Neural progenitor cell (in vitro differentiated cells): ENCODE data around the gene ITLN1. TPM values are rescaled to one million over a fixed set of nuclear protein-coding genes. Genes with fewer than 3 reads are reported as not detected.
"Not testable (repeated sequence)": the region's sequence is repeated elsewhere in the genome, so short reads cannot be mapped to it uniquely, and the experiment has no call there.

Source experiments
- DNase-seq: peaks from one replicate; pipeline ENCODE4 v3.0.0-alpha.2; 2016; ENCODE audit warnings: low spot score
- H2AFZ ChIP-seq: fragments of 200-600 bp; sonication (generic); replicated peaks from 2 replicates; pipeline ENCODE4 v1.6.1; 2016; ENCODE audit warnings: antibody characterized with exemption
- H3F3A ChIP-seq: fragments of 200-600 bp; sonication (generic); 2 replicates; pipeline ENCODE4 v1.6.1; 2016; ENCODE audit warnings: antibody characterized with exemption, low read depth
- H3K27ac ChIP-seq: fragments of 200-600 bp; sonication (generic); 2 replicates; pipeline ENCODE4 v1.5.1; 2016; ENCODE audit warnings: mild to moderate bottlenecking
- H3K27me3 ChIP-seq: fragments of 200-600 bp; sonication (generic); 2 replicates; pipeline ENCODE4 v1.6.1; 2016; ENCODE audit warnings: mild to moderate bottlenecking, moderate library complexity
- H3K36me3 ChIP-seq: fragments of 200-600 bp; sonication (generic); 2 replicates; pipeline ENCODE4 v1.5.1; 2016
- H3K4me1 ChIP-seq: fragments of 200-600 bp; sonication (generic); 2 replicates; pipeline ENCODE4 v1.6.1; 2016; ENCODE audit warnings: mixed run types
- H3K4me2 ChIP-seq: fragments of 200-600 bp; sonication (generic); 2 replicates; pipeline ENCODE4 v1.6.1; 2016
- H3K4me3 ChIP-seq: fragments of 200-600 bp; sonication (generic); 2 replicates; pipeline ENCODE4 v1.5.1; 2016
- H3K79me2 ChIP-seq: fragments of 200-600 bp; sonication (generic); 2 replicates; pipeline ENCODE4 v1.6.1; 2016; ENCODE audit warnings: low read depth
- H3K9ac ChIP-seq: fragments of 200-600 bp; sonication (generic); 2 replicates; pipeline ENCODE4 v1.6.1; 2016
- H3K9me3 ChIP-seq: fragments of 200-600 bp; sonication (generic); 2 replicates; pipeline ENCODE4 v1.5.1; 2016; ENCODE audit warnings: low read depth
- H4K20me1 ChIP-seq: fragments of 200-600 bp; sonication (generic); 2 replicates; pipeline ENCODE4 v1.6.1; 2016; ENCODE audit warnings: low read depth
- H3K27ac Mint-ChIP-seq: 3 replicates; pipeline ENCODE4 v1.8.0; 2021; ENCODE audit warnings: mixed read lengths
- H3K27me3 Mint-ChIP-seq: 2 replicates; pipeline ENCODE4 v1.8.0; 2022; ENCODE audit warnings: low read depth, mild to moderate bottlenecking, inconsistent platforms, moderate library complexity, mixed read lengths; ENCODE audit not compliant: insufficient read depth
- H3K36me3 Mint-ChIP-seq: 3 replicates; pipeline ENCODE4 v1.8.0; 2021; ENCODE audit warnings: mixed read lengths
- H3K4me1 Mint-ChIP-seq: 3 replicates; pipeline ENCODE4 v1.8.0; 2021; ENCODE audit warnings: mixed read lengths
- H3K4me3 Mint-ChIP-seq: 3 replicates; pipeline ENCODE4 v1.8.0; 2021; ENCODE audit warnings: mild to moderate bottlenecking, moderate library complexity, mixed read lengths
- H3K9me3 Mint-ChIP-seq: 3 replicates; pipeline ENCODE4 v1.8.0; 2020; ENCODE audit warnings: mixed read lengths
- CTCF ChIP-seq: fragments of 200-600 bp; sonication (generic); IDR thresholded peaks from 2 replicates; pipeline ENCODE4 v1.5.1; 2017; ENCODE audit warnings: antibody characterized with exemption, mild to moderate bottlenecking
- EZH2 ChIP-seq: fragments of 200-600 bp; sonication (generic); IDR thresholded peaks from 2 replicates; pipeline ENCODE4 v1.6.1; 2017; ENCODE audit warnings: antibody characterized with exemption, mild to moderate bottlenecking, moderate library complexity
- EZH2phosphoT487 ChIP-seq: fragments of 200-600 bp; sonication (generic); IDR thresholded peaks from 2 replicates; pipeline ENCODE4 v1.6.1; 2017; ENCODE audit warnings: antibody characterized with exemption
- total RNA-seq: library from RNA; depleted of rRNA; stranded (reverse); fragments of >200 nt; gene quantifications from 2 replicates; pipeline ENCODE4 v1.2.3, GENCODE V29; 2015; ENCODE audit warnings: low replicate concordance

The ITLN1 gene
- total RNA-seq, 1 donor from 2014 or later = not detected

- peaks cover 2% of the 10 kb centered on the region for H3K9me3 Mint-ChIP-seq
- no peak for DNase-seq
- no peaks in the 10 kb centered on the region for H3K27me3 ChIP-seq
- H3K4me1 ChIP-seq = no peaks in the 10 kb centered on the region
- H3K9ac ChIP-seq = no peak overlapping the region
- no peaks in the 10 kb centered on the region for H3F3A ChIP-seq
- no peak overlapping the region for H3K27ac ChIP-seq
- no peak overlapping the region for H2AFZ ChIP-seq
- H4K20me1 ChIP-seq = no peaks in the 10 kb centered on the region
- H3K27me3 Mint-ChIP-seq = peaks cover 3% of the 10 kb centered on the region
- H3K36me3 ChIP-seq = no peaks in the 10 kb centered on the region
- H3K36me3 Mint-ChIP-seq = no peaks in the 10 kb centered on the region
- H3K27ac Mint-ChIP-seq = no peak overlapping the region
- no peaks in the 10 kb centered on the region for H3K79me2 ChIP-seq
- TF ChIP-seq CTCF = no peak
- no peak for TF ChIP-seq EZH2
- TF ChIP-seq EZH2phosphoT487 = no peak
- H3K4me1 Mint-ChIP-seq = no peaks in the 10 kb centered on the region
- H3K4me3 ChIP-seq = no peak overlapping the region
- no peak overlapping the region for H3K4me3 Mint-ChIP-seq
- no peak overlapping the region for H3K4me2 ChIP-seq
- H3K9me3 ChIP-seq = no peaks in the 10 kb centered on the region
Observed at GRCh38 chr1:160876311-160876710, 8.7 kb downstream of the ITLN1 start.

GRCh38 chr1:160875591-160875990, 9.4 kb downstream of the ITLN1 start:
- not testable (repeated sequence) for DNase-seq, H3K27me3 Mint-ChIP-seq, H3K4me2 ChIP-seq, H3K27me3 ChIP-seq, H3K27ac Mint-ChIP-seq, H3F3A ChIP-seq, H3K36me3 Mint-ChIP-seq, H3K9me3 ChIP-seq, H3K4me1 Mint-ChIP-seq, H4K20me1 ChIP-seq, H3K4me1 ChIP-seq, H3K9ac ChIP-seq, H2AFZ ChIP-seq, H3K9me3 Mint-ChIP-seq, H3K27ac ChIP-seq, H3K4me3 Mint-ChIP-seq, H3K36me3 ChIP-seq, H3K4me3 ChIP-seq, H3K79me2 ChIP-seq

GRCh38 chr1:160874935-160875334, 10.0 kb downstream of the ITLN1 start:
- H3K27me3 Mint-ChIP-seq = peaks cover 3% of the 10 kb centered on the region
- Histone ChIP-seq H3K27me3 (no peaks in the 10 kb centered on the region), H3K4me2 (no peak overlapping the region), H3K79me2 (no peaks in the 10 kb centered on the region), H4K20me1 (no peaks in the 10 kb centered on the region), H3K4me3 (no peak overlapping the region), H3F3A (no peaks in the 10 kb centered on the region), H2AFZ (no peak overlapping the region), H3K9me3 (no peaks in the 10 kb centered on the region), H3K27ac (no peak overlapping the region), H3K9ac (no peak overlapping the region), H3K4me1 (no peaks in the 10 kb centered on the region), H3K36me3 (no peaks in the 10 kb centered on the region)
- no peak for TF ChIP-seq EZH2phosphoT487
- no peak for TF ChIP-seq CTCF
- no peak for TF ChIP-seq EZH2
- H3K27ac Mint-ChIP-seq = no peak overlapping the region
- H3K4me3 Mint-ChIP-seq = no peak overlapping the region
- DNase-seq = no peak
- peaks cover 2% of the 10 kb centered on the region for H3K9me3 Mint-ChIP-seq
- no peaks in the 10 kb centered on the region for H3K4me1 Mint-ChIP-seq
- no peaks in the 10 kb centered on the region for H3K36me3 Mint-ChIP-seq

- DNase-seq = no peak
- Histone ChIP-seq H3K4me3 (no peak overlapping the region), H3K27ac (no peak overlapping the region), H3K9ac (no peak overlapping the region), H2AFZ (no peak overlapping the region), H4K20me1 (no peaks in the 10 kb centered on the region), H3K36me3 (no peaks in the 10 kb centered on the region), H3K9me3 (no peaks in the 10 kb centered on the region), H3K4me2 (no peak overlapping the region), H3K4me1 (no peaks in the 10 kb centered on the region), H3F3A (no peaks in the 10 kb centered on the region), H3K27me3 (no peaks in the 10 kb centered on the region), H3K79me2 (no peaks in the 10 kb centered on the region)
- Mint-ChIP-seq H3K27ac (no peak overlapping the region), H3K27me3 (peaks cover 2% of the 10 kb centered on the region), H3K36me3 (no peaks in the 10 kb centered on the region), H3K4me1 (peaks cover 5% of the 10 kb centered on the region), H3K9me3 (no peaks in the 10 kb centered on the region), H3K4me3 (no peak overlapping the region)
- no peak for TF ChIP-seq EZH2phosphoT487
- no peak for TF ChIP-seq CTCF
Observed at GRCh38 chr1:160868141-160868540, 16.8 kb downstream of the ITLN1 start.

- not testable (repeated sequence) for H3K27ac ChIP-seq, H4K20me1 ChIP-seq, H3K4me3 ChIP-seq, H3K4me2 ChIP-seq, H3K36me3 Mint-ChIP-seq, H3K79me2 ChIP-seq, H3K27me3 Mint-ChIP-seq, H3K36me3 ChIP-seq, H3K27me3 ChIP-seq, H3K9me3 ChIP-seq, H2AFZ ChIP-seq, H3K4me1 Mint-ChIP-seq, H3K27ac Mint-ChIP-seq, H3K9ac ChIP-seq, H3K4me3 Mint-ChIP-seq, H3K4me1 ChIP-seq, H3K9me3 Mint-ChIP-seq, H3F3A ChIP-seq, DNase-seq
Observed at GRCh38 chr1:160867651-160868050, 17.3 kb downstream of the ITLN1 start.
